GM23338 (cell line): ENCODE data around the gene NOSTRIN. TPM values are rescaled to one million over a fixed set of nuclear protein-coding genes. Genes with fewer than 3 reads are reported as not detected.

Experiments used
- ATAC-seq: fragments of 200-7000 bp; cut with Tn5 transposase; 3 replicates; pipeline ENCODE4 v1.9.1; 2020
- DNase-seq: peaks from one replicate; pipeline ENCODE4 v3.0.0-alpha.2; 2015; ENCODE audit warnings: low spot score
- H2AFZ ChIP-seq: fragments of 200-600 bp; sonication (generic); 2 replicates; pipeline ENCODE4 v1.8.0; 2016; ENCODE audit warnings: antibody characterized with exemption, mild to moderate bottlenecking, moderate library complexity
- H3F3A ChIP-seq: fragments of 200-600 bp; sonication (generic); replicated peaks from 2 replicates; pipeline ENCODE4 v1.8.0; 2017; ENCODE audit warnings: antibody characterized with exemption, mixed run types, low read depth
- H3K27ac ChIP-seq: fragments of 200-600 bp; sonication (generic); 2 replicates; pipeline ENCODE4 v1.6.1; 2016; ENCODE audit warnings: low read depth
- H3K27me3 ChIP-seq: fragments of 200-600 bp; sonication (generic); 2 replicates; pipeline ENCODE4 v1.8.0; 2016; ENCODE audit warnings: mild to moderate bottlenecking, mixed run types, moderate library complexity; ENCODE audit not compliant: insufficient read depth
- H3K36me3 ChIP-seq: fragments of 200-600 bp; sonication (generic); 2 replicates; pipeline ENCODE4 v1.8.0; 2016; ENCODE audit warnings: mild to moderate bottlenecking; ENCODE audit not compliant: insufficient read depth
- H3K4me1 ChIP-seq: fragments of 200-600 bp; sonication (generic); 2 replicates; pipeline ENCODE4 v1.8.0; 2016; ENCODE audit warnings: mild to moderate bottlenecking, moderate library complexity; ENCODE audit not compliant: insufficient read depth
- H3K4me2 ChIP-seq: fragments of 200-600 bp; sonication (generic); 2 replicates; pipeline ENCODE4 v1.7.1; 2017; ENCODE audit warnings: mixed run types
- H3K4me3 ChIP-seq: fragments of 200-600 bp; sonication (generic); 2 replicates; pipeline ENCODE4 v1.6.1; 2016; ENCODE audit warnings: mixed run types
- H3K79me2 ChIP-seq: fragments of 200-600 bp; sonication (generic); replicated peaks from 2 replicates; pipeline ENCODE4 v1.8.0; 2017; ENCODE audit warnings: mild to moderate bottlenecking; ENCODE audit not compliant: insufficient read depth
- H3K9me2 ChIP-seq: fragments of 200-600 bp; sonication (generic); 2 replicates; pipeline ENCODE4 v1.8.0; 2017; ENCODE audit not compliant: insufficient read depth
- H4K20me1 ChIP-seq: fragments of 200-600 bp; sonication (generic); replicated peaks from 2 replicates; pipeline ENCODE4 v1.8.0; 2017; ENCODE audit warnings: mild to moderate bottlenecking; ENCODE audit not compliant: insufficient read depth
- H3K27ac Mint-ChIP-seq: 2 replicates; pipeline ENCODE4 v1.8.0; 2020; ENCODE audit warnings: inconsistent platforms, mild to moderate bottlenecking, moderate library complexity, mixed read lengths
- H3K27me3 Mint-ChIP-seq: 3 replicates; pipeline ENCODE4 v1.8.0; 2022; ENCODE audit warnings: low read depth, mild to moderate bottlenecking, moderate library complexity, mixed read lengths, inconsistent platforms; ENCODE audit not compliant: insufficient read depth, poor library complexity
- H3K36me3 Mint-ChIP-seq: 3 replicates; pipeline ENCODE4 v1.8.0; 2021; ENCODE audit warnings: low read depth, mild to moderate bottlenecking, inconsistent platforms, moderate library complexity, mixed read lengths
- H3K4me1 Mint-ChIP-seq: 3 replicates; pipeline ENCODE4 v1.8.0; 2020; ENCODE audit warnings: mild to moderate bottlenecking, inconsistent platforms, mixed read lengths
- H3K4me3 Mint-ChIP-seq: 3 replicates; pipeline ENCODE4 v1.8.0; 2021; ENCODE audit warnings: moderate library complexity, mild to moderate bottlenecking, inconsistent platforms, mixed read lengths
- H3K9me3 Mint-ChIP-seq: 3 replicates; pipeline ENCODE4 v1.8.0; 2020; ENCODE audit warnings: moderate library complexity, mild to moderate bottlenecking, inconsistent platforms, mixed read lengths
- CREB1 ChIP-seq: fragments of 250-450 bp; sonication (Bioruptor Pico); IDR thresholded peaks from 2 replicates; pipeline ENCODE4 v1.5.0; 2020; ENCODE audit warnings: low read depth, mild to moderate bottlenecking, moderate library complexity
- EZH2phosphoT487 ChIP-seq: fragments of 200-600 bp; sonication (generic); IDR thresholded peaks from one replicate; pipeline ENCODE4 v1.8.1; 2018; ENCODE audit warnings: antibody characterized with exemption; ENCODE audit not compliant: unreplicated experiment
- ZNF114 ChIP-seq: fragments of 250-450 bp; sonication (Bioruptor Pico); IDR thresholded peaks from 2 replicates; pipeline ENCODE4 v1.5.0; 2020; ENCODE audit warnings: mild to moderate bottlenecking, moderate library complexity
- polyA plus RNA-seq: library from polyadenylated mRNA; unstranded; fragments of >200 nt; fragmentation: Nextera tagmentation; extraction: Ambion mirVana; gene quantifications from 2 replicates; pipeline ENCODE4 v1.2.1, GENCODE V29; 2016
- total RNA-seq: library from RNA; depleted of rRNA; stranded (reverse); fragments of >200 nt; shearing (Covaris generic); gene quantifications from 2 replicates; pipeline ENCODE4 v1.2.3, GENCODE V29; 2014
- TF ChIP-seq, protein P1 (sequence below): IDR thresholded peaks from 2 replicates; pipeline ENCODE4 v1.6.1; 2016; ENCODE audit warnings: antibody characterized with exemption
- TF ChIP-seq, protein P2 (sequence below): fragments of 250-450 bp; sonication (Bioruptor Pico); IDR thresholded peaks from 2 replicates; pipeline ENCODE4 v1.5.0; 2020; ENCODE audit warnings: mild to moderate bottlenecking, moderate library complexity

NOSTRIN gene
- total and polyA plus RNA-seq, 2 experiments from 2014 or later: 1.8 TPM; not detected in 1

DNA sequence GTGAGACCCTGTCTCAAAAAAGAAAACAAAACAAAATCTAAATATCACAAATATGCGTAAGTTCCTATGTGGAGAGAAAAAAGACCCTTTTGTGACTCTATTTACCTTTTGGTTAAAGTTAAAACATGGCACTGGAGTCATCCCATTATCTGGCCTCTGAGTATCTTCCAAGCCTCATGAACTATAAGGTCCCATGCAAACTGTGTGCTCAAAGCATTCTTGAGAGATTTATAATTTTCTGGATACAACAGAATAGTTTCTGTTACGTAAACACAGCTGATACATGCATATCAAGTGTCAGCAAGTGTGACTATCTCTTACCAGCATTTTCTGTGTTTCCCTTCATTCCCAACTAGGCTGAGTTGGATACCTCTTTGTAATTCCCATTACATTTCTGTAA, 8.8 kb upstream of the NOSTRIN start:
- H3K27ac ChIP-seq: no peak overlapping the region
- H3F3A ChIP-seq: no peaks in the 10 kb centered on the region
- H3K79me2 ChIP-seq: no peaks in the 10 kb centered on the region
- no peak for ATAC-seq
- no peaks in the 10 kb centered on the region for H3K36me3 Mint-ChIP-seq
- H3K4me1 Mint-ChIP-seq: peaks cover 8% of the 10 kb centered on the region
- no peak overlapping the region for H3K4me2 ChIP-seq
- peak overlapping the region; percentile 69; the same call in 1 of the 2 replicates for H2AFZ ChIP-seq
- H3K4me3 ChIP-seq: no peak overlapping the region
- TF ChIP-seq EZH2phosphoT487: no peak
- no peak for TF ChIP-seq ZNF114 (CRISPR knock-in tag)
- TF ChIP-seq, protein P1, sequence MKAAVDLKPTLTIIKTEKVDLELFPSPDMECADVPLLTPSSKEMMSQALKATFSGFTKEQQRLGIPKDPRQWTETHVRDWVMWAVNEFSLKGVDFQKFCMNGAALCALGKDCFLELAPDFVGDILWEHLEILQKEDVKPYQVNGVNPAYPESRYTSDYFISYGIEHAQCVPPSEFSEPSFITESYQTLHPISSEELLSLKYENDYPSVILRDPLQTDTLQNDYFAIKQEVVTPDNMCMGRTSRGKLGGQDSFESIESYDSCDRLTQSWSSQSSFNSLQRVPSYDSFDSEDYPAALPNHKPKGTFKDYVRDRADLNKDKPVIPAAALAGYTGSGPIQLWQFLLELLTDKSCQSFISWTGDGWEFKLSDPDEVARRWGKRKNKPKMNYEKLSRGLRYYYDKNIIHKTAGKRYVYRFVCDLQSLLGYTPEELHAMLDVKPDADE: no peak
- H3K4me1 ChIP-seq: peaks cover 1% of the 10 kb centered on the region
- H3K9me2 ChIP-seq: peaks cover 8% of the 10 kb centered on the region; the same call in 1 of the 2 replicates
- H3K9me3 Mint-ChIP-seq: no peaks in the 10 kb centered on the region; the same call in 1 of the 3 replicates
- H3K27me3 Mint-ChIP-seq: no peaks in the 10 kb centered on the region
- no peak overlapping the region for H3K4me3 Mint-ChIP-seq
- H3K27ac Mint-ChIP-seq: no peak overlapping the region
- no peaks in the 10 kb centered on the region for H4K20me1 ChIP-seq
- no peaks in the 10 kb centered on the region for H3K36me3 ChIP-seq
- no peak for DNase-seq
- H3K27me3 ChIP-seq: no peaks in the 10 kb centered on the region

DNA sequence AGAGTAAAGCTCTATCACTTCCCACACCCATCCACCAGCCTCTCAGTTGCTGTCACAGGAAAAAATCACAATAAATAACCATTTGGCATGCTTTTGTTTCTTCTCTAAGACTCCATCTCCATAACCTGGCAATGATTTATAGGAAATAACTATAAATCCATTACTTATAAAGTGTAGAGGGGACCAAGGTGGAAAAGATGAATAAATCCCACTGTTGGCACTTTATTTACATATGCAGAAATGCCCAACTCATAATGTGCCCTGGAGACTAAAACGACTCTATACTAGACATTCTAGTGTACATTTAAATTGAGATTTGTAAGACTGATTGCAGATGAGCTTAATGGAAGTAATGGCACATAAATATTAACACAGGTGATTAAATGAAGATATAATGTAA, 7.5 kb upstream of the NOSTRIN start:
- Mint-ChIP-seq H3K4me3 (no peak overlapping the region), H3K36me3 (no peaks in the 10 kb centered on the region), H3K4me1 (peaks cover 22% of the 10 kb centered on the region), H3K27ac (no peak overlapping the region), H3K27me3 (peaks cover 2% of the 10 kb centered on the region), H3K9me3 (no peaks in the 10 kb centered on the region; the same call in 1 of the 3 replicates)
- H2AFZ ChIP-seq: no peak overlapping the region
- H3K27ac ChIP-seq: no peak overlapping the region
- H3K36me3 ChIP-seq: no peaks in the 10 kb centered on the region
- no peaks in the 10 kb centered on the region for H3F3A ChIP-seq
- H3K4me3 ChIP-seq: no peak overlapping the region
- no peaks in the 10 kb centered on the region for H3K27me3 ChIP-seq
- H3K79me2 ChIP-seq: no peaks in the 10 kb centered on the region
- no peak for DNase-seq
- peaks cover 15% of the 10 kb centered on the region for H3K4me1 ChIP-seq
- no peaks in the 10 kb centered on the region for H4K20me1 ChIP-seq
- H3K4me2 ChIP-seq: no peak overlapping the region
- TF ChIP-seq ZNF114 (CRISPR knock-in tag): no peak
- TF ChIP-seq CREB1 (CRISPR knock-in tag): no peak
- TF ChIP-seq, protein P2, sequence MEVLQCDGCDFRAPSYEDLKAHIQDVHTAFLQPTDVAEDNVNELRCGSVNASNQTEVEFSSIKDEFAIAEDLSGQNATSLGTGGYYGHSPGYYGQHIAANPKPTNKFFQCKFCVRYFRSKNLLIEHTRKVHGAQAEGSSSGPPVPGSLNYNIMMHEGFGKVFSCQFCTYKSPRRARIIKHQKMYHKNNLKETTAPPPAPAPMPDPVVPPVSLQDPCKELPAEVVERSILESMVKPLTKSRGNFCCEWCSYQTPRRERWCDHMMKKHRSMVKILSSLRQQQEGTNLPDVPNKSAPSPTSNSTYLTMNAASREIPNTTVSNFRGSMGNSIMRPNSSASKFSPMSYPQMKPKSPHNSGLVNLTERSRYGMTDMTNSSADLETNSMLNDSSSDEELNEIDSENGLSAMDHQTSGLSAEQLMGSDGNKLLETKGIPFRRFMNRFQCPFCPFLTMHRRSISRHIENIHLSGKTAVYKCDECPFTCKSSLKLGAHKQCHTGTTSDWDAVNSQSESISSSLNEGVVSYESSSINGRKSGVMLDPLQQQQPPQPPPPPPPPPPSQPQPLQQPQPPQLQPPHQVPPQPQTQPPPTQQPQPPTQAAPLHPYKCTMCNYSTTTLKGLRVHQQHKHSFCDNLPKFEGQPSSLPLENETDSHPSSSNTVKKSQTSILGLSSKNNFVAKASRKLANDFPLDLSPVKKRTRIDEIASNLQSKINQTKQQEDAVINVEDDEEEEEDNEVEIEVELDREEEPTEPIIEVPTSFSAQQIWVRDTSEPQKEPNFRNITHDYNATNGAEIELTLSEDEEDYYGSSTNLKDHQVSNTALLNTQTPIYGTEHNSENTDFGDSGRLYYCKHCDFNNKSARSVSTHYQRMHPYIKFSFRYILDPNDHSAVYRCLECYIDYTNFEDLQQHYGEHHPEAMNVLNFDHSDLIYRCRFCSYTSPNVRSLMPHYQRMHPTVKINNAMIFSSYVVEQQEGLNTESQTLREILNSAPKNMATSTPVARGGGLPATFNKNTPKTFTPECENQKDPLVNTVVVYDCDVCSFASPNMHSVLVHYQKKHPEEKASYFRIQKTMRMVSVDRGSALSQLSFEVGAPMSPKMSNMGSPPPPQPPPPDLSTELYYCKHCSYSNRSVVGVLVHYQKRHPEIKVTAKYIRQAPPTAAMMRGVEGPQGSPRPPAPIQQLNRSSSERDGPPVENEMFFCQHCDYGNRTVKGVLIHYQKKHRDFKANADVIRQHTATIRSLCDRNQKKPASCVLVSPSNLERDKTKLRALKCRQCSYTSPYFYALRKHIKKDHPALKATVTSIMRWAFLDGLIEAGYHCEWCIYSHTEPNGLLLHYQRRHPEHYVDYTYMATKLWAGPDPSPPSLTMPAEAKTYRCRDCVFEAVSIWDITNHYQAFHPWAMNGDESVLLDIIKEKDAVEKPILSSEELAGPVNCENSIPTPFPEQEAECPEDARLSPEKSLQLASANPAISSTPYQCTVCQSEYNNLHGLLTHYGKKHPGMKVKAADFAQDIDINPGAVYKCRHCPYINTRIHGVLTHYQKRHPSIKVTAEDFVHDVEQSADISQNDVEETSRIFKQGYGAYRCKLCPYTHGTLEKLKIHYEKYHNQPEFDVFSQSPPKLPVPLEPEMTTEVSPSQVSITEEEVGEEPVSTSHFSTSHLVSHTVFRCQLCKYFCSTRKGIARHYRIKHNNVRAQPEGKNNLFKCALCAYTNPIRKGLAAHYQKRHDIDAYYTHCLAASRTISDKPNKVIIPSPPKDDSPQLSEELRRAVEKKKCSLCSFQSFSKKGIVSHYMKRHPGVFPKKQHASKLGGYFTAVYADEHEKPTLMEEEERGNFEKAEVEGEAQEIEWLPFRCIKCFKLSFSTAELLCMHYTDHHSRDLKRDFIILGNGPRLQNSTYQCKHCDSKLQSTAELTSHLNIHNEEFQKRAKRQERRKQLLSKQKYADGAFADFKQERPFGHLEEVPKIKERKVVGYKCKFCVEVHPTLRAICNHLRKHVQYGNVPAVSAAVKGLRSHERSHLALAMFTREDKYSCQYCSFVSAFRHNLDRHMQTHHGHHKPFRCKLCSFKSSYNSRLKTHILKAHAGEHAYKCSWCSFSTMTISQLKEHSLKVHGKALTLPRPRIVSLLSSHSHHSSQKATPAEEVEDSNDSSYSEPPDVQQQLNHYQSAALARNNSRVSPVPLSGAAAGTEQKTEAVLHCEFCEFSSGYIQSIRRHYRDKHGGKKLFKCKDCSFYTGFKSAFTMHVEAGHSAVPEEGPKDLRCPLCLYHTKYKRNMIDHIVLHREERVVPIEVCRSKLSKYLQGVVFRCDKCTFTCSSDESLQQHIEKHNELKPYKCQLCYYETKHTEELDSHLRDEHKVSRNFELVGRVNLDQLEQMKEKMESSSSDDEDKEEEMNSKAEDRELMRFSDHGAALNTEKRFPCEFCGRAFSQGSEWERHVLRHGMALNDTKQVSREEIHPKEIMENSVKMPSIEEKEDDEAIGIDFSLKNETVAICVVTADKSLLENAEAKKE (CRISPR knock-in tag): no peak
- no peak for ATAC-seq
- H3K9me2 ChIP-seq: peaks cover 15% of the 10 kb centered on the region
